ENCODE data around the gene CHD1L.

Gene CHD1L

DNA sequence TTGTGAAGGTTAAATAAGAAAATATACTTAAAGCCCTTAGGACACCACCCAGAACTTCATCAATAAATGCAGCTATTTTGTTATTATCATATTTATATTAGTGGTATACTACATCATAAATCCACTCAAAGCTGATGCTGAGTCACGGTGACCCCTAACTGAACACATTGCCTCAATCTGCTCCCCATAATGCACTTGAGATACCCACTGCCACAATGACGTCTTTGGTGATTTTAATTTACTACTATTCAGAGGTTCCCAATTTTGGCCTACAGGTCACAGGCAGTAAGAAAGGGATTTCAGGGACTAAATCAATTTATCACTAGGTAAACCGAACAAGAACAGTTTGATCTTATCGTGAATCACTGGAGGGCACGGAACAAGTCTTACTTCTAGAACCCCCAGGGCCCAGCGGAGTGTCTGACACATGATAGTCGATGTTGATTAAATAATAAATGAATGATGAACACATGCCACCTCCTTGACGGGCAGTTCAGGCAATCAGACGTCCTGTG lies 493 bp upstream of the CHD1L start:
- Histone ChIP-seq H3K4me3 (replicated peaks; ENCODE audit: low read depth, low read length) (peak overlapping the region; percentile 47), H3K36me3 (ENCODE audit: control insufficient read depth, insufficient read depth, low read length) (no peaks in the 10 kb centered on the region), H3K27me3 (replicated peaks; ENCODE audit: control insufficient read depth, insufficient read depth, low read length) (no peaks in the 10 kb centered on the region)
- TF ChIP-seq, protein P1, sequence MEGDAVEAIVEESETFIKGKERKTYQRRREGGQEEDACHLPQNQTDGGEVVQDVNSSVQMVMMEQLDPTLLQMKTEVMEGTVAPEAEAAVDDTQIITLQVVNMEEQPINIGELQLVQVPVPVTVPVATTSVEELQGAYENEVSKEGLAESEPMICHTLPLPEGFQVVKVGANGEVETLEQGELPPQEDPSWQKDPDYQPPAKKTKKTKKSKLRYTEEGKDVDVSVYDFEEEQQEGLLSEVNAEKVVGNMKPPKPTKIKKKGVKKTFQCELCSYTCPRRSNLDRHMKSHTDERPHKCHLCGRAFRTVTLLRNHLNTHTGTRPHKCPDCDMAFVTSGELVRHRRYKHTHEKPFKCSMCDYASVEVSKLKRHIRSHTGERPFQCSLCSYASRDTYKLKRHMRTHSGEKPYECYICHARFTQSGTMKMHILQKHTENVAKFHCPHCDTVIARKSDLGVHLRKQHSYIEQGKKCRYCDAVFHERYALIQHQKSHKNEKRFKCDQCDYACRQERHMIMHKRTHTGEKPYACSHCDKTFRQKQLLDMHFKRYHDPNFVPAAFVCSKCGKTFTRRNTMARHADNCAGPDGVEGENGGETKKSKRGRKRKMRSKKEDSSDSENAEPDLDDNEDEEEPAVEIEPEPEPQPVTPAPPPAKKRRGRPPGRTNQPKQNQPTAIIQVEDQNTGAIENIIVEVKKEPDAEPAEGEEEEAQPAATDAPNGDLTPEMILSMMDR (IDR thresholded peaks at IDR 0.05; ENCODE audit: insufficient read depth, low read length, poor library complexity, severe bottlenecking), result no peak
- no peak for DNase-seq (ENCODE audit: extremely low read depth, insufficient read length)

DNA sequence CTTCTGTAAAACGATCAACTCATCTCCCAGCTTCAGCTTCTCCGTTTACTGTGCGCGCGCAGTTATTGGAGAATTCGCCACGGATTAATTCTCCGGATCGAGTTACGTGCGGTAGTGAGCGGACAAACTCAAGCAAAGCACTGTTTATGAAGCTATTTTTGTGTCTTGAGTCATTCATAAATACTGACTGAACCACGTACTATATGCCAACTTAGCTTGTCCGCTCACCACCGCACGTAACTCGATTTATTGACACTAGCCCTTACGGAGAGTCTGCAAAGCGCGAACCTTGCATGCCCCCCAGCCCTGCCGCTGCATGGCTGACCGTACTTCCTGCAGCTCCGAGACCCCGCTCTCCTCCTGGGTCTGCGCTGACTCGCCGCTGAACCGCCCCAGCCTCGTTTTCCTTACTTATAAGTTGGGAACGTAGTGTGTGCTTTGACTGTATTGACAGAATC lies 773 bp downstream of the CHD1L start:
- no peak for DNase-seq (ENCODE audit: extremely low read depth, insufficient read length)
- TF ChIP-seq, protein P1 (IDR thresholded peaks at IDR 0.05; ENCODE audit: insufficient read depth, low read length, poor library complexity, severe bottlenecking), result no peak
- H3K27me3 ChIP-seq (replicated peaks; ENCODE audit: control insufficient read depth, insufficient read depth, low read length), result no peaks in the 10 kb centered on the region
- H3K36me3 ChIP-seq (ENCODE audit: control insufficient read depth, insufficient read depth, low read length), result no peaks in the 10 kb centered on the region
- peak overlapping the region; percentile 75 for H3K4me3 ChIP-seq (replicated peaks; ENCODE audit: low read depth, low read length)

DNA sequence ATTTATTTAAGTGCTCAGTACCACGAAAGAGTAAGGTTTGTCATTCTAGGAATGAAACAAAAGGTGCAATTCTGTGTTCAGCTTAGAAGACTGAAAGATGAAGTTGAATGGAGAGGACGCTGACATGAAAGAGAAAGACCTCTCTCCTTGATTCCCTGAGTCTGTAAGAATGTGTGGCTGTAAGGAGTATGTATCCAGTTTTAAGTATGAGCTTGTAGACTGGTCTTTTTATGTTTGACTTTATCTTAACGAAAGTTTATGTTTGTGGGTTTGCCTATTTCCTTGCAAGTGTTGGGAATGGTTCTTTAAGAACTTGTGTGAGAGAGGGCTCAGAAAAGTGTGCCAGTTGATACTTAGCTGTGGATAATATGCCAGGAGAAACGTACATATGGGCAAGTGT lies 1.4 kb downstream of the CHD1L start:
- no peak for DNase-seq (ENCODE audit: extremely low read depth, insufficient read length)
- H3K4me3 ChIP-seq (replicated peaks; ENCODE audit: low read depth, low read length), result peak overlapping the region; percentile 75
- H3K27me3 ChIP-seq (replicated peaks; ENCODE audit: control insufficient read depth, insufficient read depth, low read length), result no peaks in the 10 kb centered on the region
- TF ChIP-seq, protein P1 (IDR thresholded peaks at IDR 0.05; ENCODE audit: insufficient read depth, low read length, poor library complexity, severe bottlenecking), result no peak
- H3K36me3 ChIP-seq (ENCODE audit: control insufficient read depth, insufficient read depth, low read length), result no peaks in the 10 kb centered on the region

DNA sequence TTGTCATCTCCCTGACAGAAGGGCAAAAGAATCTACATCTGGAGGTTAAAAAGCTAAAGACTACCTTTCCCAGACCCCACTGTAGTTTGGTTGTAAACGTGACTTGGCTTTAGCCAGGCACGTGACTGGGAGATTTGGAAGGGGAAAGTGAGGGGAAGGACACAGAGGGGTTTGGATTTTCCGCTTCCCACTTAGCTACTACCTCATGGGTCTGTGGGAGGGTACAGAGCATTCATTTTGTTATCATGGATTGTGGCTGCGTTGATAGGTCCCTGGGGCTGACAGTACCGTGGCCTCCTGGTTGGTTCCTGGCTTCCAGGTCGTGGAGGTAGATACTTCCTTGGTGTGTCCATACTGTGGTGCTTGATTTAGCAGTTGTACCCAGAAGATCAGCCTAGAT lies 2.6 kb downstream of the CHD1L start:
- TF ChIP-seq, protein P1 (IDR thresholded peaks at IDR 0.05; ENCODE audit: insufficient read depth, low read length, poor library complexity, severe bottlenecking), result no peak
- Histone ChIP-seq H3K4me3 (replicated peaks; ENCODE audit: low read depth, low read length) (no peak overlapping the region), H3K27me3 (replicated peaks; ENCODE audit: control insufficient read depth, insufficient read depth, low read length) (no peaks in the 10 kb centered on the region), H3K36me3 (ENCODE audit: control insufficient read depth, insufficient read depth, low read length) (no peaks in the 10 kb centered on the region)
- DNase-seq (ENCODE audit: extremely low read depth, insufficient read length), result no peak

DNA sequence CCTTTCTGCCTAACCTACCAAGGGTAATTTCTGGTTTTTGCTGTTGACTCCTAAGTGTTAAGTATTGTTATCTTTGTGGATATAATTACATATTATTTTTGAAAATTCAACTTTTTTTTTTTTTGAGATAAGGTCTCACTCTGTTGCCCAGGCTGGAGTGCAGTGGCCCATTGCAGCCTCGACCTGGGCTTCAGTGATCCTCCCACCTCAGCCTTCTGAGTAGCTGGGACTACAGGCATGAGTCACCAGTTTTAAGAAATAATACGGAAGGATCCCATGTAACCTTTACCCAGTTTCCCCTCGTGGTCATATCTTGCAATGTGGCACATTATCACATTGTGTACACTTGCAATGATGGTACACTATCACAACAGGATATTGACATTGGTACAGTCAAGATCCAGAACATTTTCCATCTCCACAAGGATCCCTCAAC lies 3.1 kb downstream of the CHD1L start:
- no peak for DNase-seq (ENCODE audit: extremely low read depth, insufficient read length)
- TF ChIP-seq, protein P1 (IDR thresholded peaks at IDR 0.05; ENCODE audit: insufficient read depth, low read length, poor library complexity, severe bottlenecking), result no peak
- no peaks in the 10 kb centered on the region for H3K36me3 ChIP-seq (ENCODE audit: control insufficient read depth, insufficient read depth, low read length)
- no peak overlapping the region for H3K4me3 ChIP-seq (replicated peaks; ENCODE audit: low read depth, low read length)
- no peaks in the 10 kb centered on the region for H3K27me3 ChIP-seq (replicated peaks; ENCODE audit: control insufficient read depth, insufficient read depth, low read length)
